ENCODE data around the gene SERINC5.
"Not testable (repeated sequence)": the region's sequence is repeated elsewhere in the genome, so short reads cannot be mapped to it uniquely, and the experiment has no call there.

The SERINC5 gene

GRCh38 chr5:80255811-80256712 is at the start of gene SERINC5:
Gene SERINC5 (minus strand): TSS chr5:80256048. CDS start chr5:80255922, 126 bp downstream.
- DNase-seq (ENCODE audit: low read depth): no peak

- DNase-seq (ENCODE audit: low read depth): no peak
Measured at GRCh38 chr5:80302636-80303035, 46.8 kb upstream of the SERINC5 start.

- DNase-seq (ENCODE audit: low read depth): not testable (repeated sequence)
Measured at GRCh38 chr5:80301342-80301741, 45.5 kb upstream of the SERINC5 start.

GRCh38 chr5:80300796-80301195 is 44.9 kb upstream of the SERINC5 start:
- DNase-seq (ENCODE audit: low read depth): not testable (repeated sequence)

- DNase-seq (ENCODE audit: low read depth): no peak
Measured at GRCh38 chr5:80300125-80300524, 44.3 kb upstream of the SERINC5 start.

- no peak for DNase-seq (ENCODE audit: low read depth)
Measured at GRCh38 chr5:80299601-80300000, 43.8 kb upstream of the SERINC5 start.

- DNase-seq (ENCODE audit: low read depth): no peak
Measured at GRCh38 chr5:80296121-80296520, 40.3 kb upstream of the SERINC5 start.

- no peak for DNase-seq (ENCODE audit: low read depth)
Measured at GRCh38 chr5:80291761-80292160, 35.9 kb upstream of the SERINC5 start.

- no peak for DNase-seq (ENCODE audit: low read depth)
Measured at GRCh38 chr5:80289320-80289719, 33.5 kb upstream of the SERINC5 start.

GRCh38 chr5:80288177-80288576 is 32.3 kb upstream of the SERINC5 start:
- no peak for DNase-seq (ENCODE audit: low read depth)

- DNase-seq (ENCODE audit: low read depth): no peak
Measured at GRCh38 chr5:80284720-80285119, 28.9 kb upstream of the SERINC5 start.

GRCh38 chr5:80283360-80283759 is 27.5 kb upstream of the SERINC5 start:
- DNase-seq (ENCODE audit: low read depth): no peak

- DNase-seq (ENCODE audit: low read depth): no peak
Measured at GRCh38 chr5:80282054-80282453, 26.2 kb upstream of the SERINC5 start.

- no peak for DNase-seq (ENCODE audit: low read depth)
Measured at GRCh38 chr5:80277191-80277590, 21.3 kb upstream of the SERINC5 start.

- DNase-seq (ENCODE audit: low read depth): no peak
Measured at GRCh38 chr5:80276186-80276585, 20.3 kb upstream of the SERINC5 start.

GRCh38 chr5:80275347-80275746 is 19.5 kb upstream of the SERINC5 start:
- no peak for DNase-seq (ENCODE audit: low read depth)

- not testable (repeated sequence) for DNase-seq (ENCODE audit: low read depth)
Measured at GRCh38 chr5:80270543-80270942, 14.7 kb upstream of the SERINC5 start.

- DNase-seq (ENCODE audit: low read depth): no peak
Measured at GRCh38 chr5:80269991-80270438, 14.2 kb upstream of the SERINC5 start.

GRCh38 chr5:80268916-80269315 is 13.1 kb upstream of the SERINC5 start:
- DNase-seq (ENCODE audit: low read depth): no peak

- DNase-seq (ENCODE audit: low read depth): no peak
Measured at GRCh38 chr5:80266566-80266965, 10.7 kb upstream of the SERINC5 start.

- no peak for DNase-seq (ENCODE audit: low read depth)
Measured at GRCh38 chr5:80260461-80260860, 4.6 kb upstream of the SERINC5 start.

GRCh38 chr5:80259511-80260203 is 3.8 kb upstream of the SERINC5 start:
- no peak for DNase-seq (ENCODE audit: low read depth)

GRCh38 chr5:80255431-80255810 is 427 bp downstream of the SERINC5 start:
- DNase-seq (ENCODE audit: low read depth): no peak

All from HS-27A (cell line).